ENCODE measurements around the gene C10orf143.

The C10orf143 gene

DNA sequence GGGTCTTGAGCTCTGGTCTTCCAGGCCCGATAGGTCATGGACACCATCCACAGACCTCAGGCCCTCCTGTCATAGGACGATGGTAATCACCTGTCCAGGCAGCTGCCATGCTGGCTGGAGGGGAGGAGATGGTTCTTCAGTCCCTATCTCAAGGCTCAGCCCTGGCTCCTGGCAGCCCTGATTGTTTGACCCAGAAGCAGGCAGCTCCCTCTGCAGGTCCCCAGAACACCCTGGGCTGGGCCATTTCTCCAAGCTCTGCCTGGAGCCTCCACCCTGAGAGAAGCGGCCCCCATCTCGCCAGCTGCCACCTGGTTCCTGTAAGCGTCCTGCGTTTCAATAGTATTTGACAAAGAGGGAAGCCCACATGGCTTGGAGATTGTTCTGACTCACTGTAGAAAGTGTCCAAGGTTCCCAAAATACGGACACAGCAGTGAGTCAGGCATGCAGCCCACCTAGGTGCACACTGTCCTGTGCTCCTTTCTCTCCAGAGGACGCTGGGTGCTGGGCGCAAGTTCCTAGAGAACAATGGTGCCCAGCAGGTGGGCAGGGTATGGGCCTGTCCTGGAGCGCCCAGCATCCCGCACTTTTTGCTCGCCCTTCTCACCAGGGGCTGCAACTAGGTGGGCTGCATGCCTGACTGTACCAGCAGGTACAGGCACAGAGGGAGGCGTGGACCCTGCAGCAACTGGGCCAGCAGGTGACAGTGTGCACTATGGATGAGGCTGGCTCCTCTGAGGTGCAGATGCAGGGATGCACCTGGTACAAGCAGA, 74.1 kb downstream of the C10orf143 start:
- TF ChIP-seq, protein P1, sequence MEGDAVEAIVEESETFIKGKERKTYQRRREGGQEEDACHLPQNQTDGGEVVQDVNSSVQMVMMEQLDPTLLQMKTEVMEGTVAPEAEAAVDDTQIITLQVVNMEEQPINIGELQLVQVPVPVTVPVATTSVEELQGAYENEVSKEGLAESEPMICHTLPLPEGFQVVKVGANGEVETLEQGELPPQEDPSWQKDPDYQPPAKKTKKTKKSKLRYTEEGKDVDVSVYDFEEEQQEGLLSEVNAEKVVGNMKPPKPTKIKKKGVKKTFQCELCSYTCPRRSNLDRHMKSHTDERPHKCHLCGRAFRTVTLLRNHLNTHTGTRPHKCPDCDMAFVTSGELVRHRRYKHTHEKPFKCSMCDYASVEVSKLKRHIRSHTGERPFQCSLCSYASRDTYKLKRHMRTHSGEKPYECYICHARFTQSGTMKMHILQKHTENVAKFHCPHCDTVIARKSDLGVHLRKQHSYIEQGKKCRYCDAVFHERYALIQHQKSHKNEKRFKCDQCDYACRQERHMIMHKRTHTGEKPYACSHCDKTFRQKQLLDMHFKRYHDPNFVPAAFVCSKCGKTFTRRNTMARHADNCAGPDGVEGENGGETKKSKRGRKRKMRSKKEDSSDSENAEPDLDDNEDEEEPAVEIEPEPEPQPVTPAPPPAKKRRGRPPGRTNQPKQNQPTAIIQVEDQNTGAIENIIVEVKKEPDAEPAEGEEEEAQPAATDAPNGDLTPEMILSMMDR (IDR thresholded peaks at IDR 0.05; ENCODE audit: insufficient read depth, missing control alignments), result no peak
- DNase-seq (ENCODE audit: insufficient read length, low spot score) (no peak), FAIRE-seq (no peak)

GRCh38 chr10:130029209-130029608, 81.4 kb downstream of the C10orf143 start:
- TF ChIP-seq, protein P1 (IDR thresholded peaks at IDR 0.05; ENCODE audit: insufficient read depth, missing control alignments), result no peak
- DNase-seq (ENCODE audit: insufficient read length, low spot score) (no peak), FAIRE-seq (no peak)

- TF ChIP-seq, protein P1 (IDR thresholded peaks at IDR 0.05; ENCODE audit: insufficient read depth, missing control alignments), result no peak
- DNase-seq (ENCODE audit: insufficient read length, low spot score) (no peak), FAIRE-seq (no peak)
Observed at GRCh38 chr10:130028465-130028819, 82.2 kb downstream of the C10orf143 start.

GRCh38 chr10:130027716-130028464, 82.7 kb downstream of the C10orf143 start:
- DNase-seq (ENCODE audit: insufficient read length, low spot score), result no peak
- FAIRE-seq, result no peak
- TF ChIP-seq, protein P1 (IDR thresholded peaks at IDR 0.05; ENCODE audit: insufficient read depth, missing control alignments), result no peak

DNA sequence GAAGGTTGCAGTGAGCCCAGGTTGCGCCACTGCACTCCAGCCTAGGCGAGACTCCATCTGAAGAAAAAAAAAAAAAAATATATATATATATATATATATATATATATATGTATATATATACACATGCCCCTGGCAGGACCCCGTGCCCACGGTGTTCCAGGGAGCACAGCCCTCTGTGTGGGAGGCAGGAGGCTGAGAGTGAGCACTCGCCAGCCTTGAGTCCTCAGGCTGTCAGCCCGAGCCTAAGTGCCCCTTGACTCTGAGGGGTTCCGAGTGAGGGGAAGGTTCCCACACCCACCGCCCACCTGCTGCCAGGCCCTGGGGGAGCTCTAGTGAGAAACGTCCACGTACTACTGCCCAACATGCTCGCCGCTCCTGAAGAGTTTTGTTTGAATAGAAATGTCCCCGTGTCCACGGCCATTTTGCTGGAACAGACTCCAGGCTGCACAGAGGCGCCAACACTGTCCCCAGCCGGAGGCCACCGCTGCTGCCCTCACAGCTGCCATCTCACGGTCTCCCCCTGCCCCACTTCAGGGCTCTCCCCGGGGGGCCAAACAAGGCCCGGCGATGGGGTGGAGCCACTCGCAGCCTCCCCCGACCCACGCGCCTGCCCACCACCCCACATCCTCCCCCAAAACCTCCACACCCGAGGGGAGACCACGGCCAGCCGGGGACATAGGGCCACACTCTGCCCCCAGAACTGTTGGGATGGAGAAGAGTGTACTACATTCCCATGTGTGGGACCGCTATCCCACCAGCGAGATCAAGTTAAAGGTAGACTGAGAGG, 83.8 kb downstream of the C10orf143 start:
- DNase-seq (ENCODE audit: insufficient read length, low spot score), result no peak
- FAIRE-seq, result no peak
- TF ChIP-seq, protein P1 (IDR thresholded peaks at IDR 0.05; ENCODE audit: insufficient read depth, missing control alignments), result no peak

GRCh38 chr10:130025811-130026485, 84.7 kb downstream of the C10orf143 start:
- FAIRE-seq, result no peak
- TF ChIP-seq, protein P1 (IDR thresholded peaks at IDR 0.05; ENCODE audit: insufficient read depth, missing control alignments), result no peak
- no peak for DNase-seq (ENCODE audit: insufficient read length, low spot score)

All from D721Med (cell line).